ENCODE measurements around the gene UBA6.

DNA sequence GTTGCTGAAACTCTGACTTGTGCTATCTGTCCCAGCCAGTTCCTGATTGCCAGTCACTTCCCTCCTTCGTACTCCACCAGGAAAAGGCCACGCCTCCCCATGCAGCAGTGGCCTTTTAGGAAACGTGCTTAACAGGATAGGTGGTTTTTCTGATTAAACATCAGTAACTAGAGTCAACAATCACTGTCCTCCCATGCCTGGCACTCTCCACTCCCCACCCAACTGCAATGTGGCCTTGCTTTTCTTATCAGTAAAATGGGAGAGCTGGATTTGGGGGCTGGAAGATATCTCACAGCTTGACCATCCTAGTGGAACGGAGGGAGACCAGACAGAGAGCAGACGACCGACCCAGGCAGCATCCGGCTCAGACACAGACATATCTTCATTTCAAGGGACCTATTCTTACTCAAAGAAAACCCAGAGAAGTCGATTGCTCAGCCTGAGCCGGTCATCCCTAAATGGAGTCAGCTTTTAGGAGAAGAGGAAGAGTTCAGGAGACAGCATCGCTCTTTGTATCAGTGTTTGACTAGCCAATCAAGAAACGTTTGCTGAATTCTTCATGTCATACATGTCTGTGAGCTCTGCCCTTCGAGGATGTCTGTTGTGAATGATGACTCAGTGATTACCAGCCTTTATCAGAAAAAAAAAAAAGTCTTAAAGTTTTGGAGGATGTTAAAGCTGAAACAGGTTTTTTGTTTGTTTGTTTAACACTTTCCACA, 12.7 kb upstream of the UBA6 start:
- TF ChIP-seq POLR2A (IDR thresholded peaks at IDR 0.05) (no peak), POLR2AphosphoS5 (IDR thresholded peaks at IDR 0.05) (no peak)
